Brain microvascular endothelial cell (primary cell): ENCODE results near the gene FAM50A.
A peak's percentile ranks its signal among the peaks of the same experiment; 100 is the strongest.

Experiments
- DNase-seq: peaks from one replicate; pipeline ENCODE4 v3.0.0-alpha.2; 2020
- H3K27ac ChIP-seq: fragments of 250-450 bp; sonication (Bioruptor Pico); 2 replicates; pipeline ENCODE4 v1.5.1; 2020; ENCODE audit warnings: mild to moderate bottlenecking, moderate library complexity
- H3K27me3 ChIP-seq: fragments of 250-450 bp; sonication (Bioruptor Pico); replicated peaks from 2 replicates; pipeline ENCODE4 v1.5.1; 2020; ENCODE audit warnings: mild to moderate bottlenecking
- H3K36me3 ChIP-seq: fragments of 250-450 bp; sonication (Bioruptor Pico); replicated peaks from 2 replicates; pipeline ENCODE4 v1.5.1; 2020; ENCODE audit warnings: mild to moderate bottlenecking
- H3K4me3 ChIP-seq: 2 replicates; pipeline ENCODE4 v1.5.1; 2011; ENCODE audit warnings: low read depth, mild to moderate bottlenecking, control low read depth, low read length, moderate library complexity
- in situ Hi-C: cut with HindIII; loops from 2 replicates; pipeline ENCODE4 v1.10.0; 2017; ENCODE audit warnings: low sequenced_read_pairs, low pct_ligation_motif_present
- TF ChIP-seq, protein P1 (sequence below): IDR thresholded peaks from 2 replicates; pipeline ENCODE4 v1.5.1; 2011; ENCODE audit warnings: low read depth, mild to moderate bottlenecking, moderate library complexity, low read length, control low read depth, inconsistent platforms; ENCODE audit errors: missing control alignments

Gene FAM50A

DNA sequence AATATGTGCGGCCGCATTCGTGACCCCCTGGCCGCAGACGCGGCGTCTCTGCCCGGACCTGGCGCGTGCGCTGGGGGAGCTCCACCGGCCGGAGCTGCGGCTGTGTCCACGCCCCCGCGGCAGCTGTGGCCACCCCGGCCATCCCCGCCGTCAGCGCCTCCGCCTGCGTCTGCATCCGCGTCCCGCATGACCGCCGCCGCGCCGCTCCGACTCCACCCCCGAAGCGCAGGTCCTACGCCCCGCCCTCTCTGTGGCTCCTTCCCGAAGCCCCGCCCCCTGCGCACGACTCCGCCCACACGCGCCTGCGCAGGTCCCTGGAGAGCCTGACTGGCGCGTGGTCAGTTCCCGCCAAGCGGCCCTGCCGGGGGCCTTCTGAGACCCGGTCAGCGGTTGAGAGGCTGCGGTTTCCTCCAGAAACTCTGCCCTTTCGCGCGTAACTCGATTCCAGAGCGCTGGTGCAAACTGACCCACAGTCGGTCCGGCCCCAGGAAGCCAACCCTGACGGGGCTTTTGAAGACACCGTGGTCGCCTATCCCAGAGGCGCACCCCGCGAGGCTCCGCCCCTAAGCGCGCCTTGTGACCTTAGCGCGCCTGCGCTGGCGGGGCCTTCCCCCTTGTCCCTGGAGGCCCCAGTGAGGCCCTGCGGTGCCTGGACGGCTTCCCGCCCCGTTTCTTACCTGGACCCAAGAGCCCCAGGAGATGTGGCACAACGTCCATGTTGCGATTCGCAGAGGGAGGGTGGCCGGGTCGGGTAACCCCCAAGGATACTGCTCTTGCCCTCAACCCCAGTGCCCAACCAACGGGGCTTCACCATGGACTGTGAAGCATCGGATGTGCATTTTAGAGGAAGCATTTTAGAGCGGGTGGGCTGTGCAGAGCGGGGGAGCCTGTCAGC is 35.0 kb downstream of the FAM50A start, which contains the start of gene LAGE3:
LAGE3 (minus strand) TSS at position 554 of the 895 bp plus-strand sequence; CDS start at position 188, 366 bp downstream.
- peak; percentile 79 for DNase-seq
- in situ Hi-C loops = no loop called here
- no peaks in the 10 kb centered on the region for H3K36me3 ChIP-seq
- H3K27ac ChIP-seq = peak within 1 kb of the TSS; percentile 34
- TF ChIP-seq, protein P1, sequence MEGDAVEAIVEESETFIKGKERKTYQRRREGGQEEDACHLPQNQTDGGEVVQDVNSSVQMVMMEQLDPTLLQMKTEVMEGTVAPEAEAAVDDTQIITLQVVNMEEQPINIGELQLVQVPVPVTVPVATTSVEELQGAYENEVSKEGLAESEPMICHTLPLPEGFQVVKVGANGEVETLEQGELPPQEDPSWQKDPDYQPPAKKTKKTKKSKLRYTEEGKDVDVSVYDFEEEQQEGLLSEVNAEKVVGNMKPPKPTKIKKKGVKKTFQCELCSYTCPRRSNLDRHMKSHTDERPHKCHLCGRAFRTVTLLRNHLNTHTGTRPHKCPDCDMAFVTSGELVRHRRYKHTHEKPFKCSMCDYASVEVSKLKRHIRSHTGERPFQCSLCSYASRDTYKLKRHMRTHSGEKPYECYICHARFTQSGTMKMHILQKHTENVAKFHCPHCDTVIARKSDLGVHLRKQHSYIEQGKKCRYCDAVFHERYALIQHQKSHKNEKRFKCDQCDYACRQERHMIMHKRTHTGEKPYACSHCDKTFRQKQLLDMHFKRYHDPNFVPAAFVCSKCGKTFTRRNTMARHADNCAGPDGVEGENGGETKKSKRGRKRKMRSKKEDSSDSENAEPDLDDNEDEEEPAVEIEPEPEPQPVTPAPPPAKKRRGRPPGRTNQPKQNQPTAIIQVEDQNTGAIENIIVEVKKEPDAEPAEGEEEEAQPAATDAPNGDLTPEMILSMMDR = no peak
- H3K27me3 ChIP-seq = no peaks in the 10 kb centered on the region
- peak within 1 kb of the TSS; percentile 51 for H3K4me3 ChIP-seq

DNA sequence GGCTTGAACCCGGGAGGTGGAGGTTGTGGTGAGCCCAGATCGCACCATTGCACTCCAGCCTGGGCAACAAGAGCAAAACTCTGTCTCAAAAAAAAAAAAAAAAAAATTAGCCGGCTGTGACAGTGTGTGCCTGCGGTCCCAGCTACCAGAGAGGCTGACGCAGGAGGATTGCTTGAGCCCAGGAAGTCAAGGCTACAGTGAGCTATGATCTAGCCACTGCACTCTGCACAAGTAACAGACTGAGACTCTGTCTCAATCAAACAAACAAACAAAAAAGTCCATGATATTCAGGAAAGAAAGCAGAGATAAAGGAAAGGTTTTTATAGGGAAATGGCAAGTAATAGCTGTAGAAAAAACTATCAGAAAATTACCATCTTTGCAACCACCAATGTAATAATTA is 37.3 kb downstream of the FAM50A start:
- in situ Hi-C loops = no loop called here
- no peaks in the 10 kb centered on the region for H3K27me3 ChIP-seq
- no peaks in the 10 kb centered on the region for H3K36me3 ChIP-seq
- no peak overlapping the region for H3K4me3 ChIP-seq
- TF ChIP-seq, protein P1 = no peak
- no peak overlapping the region for H3K27ac ChIP-seq
- DNase-seq = no peak

DNA sequence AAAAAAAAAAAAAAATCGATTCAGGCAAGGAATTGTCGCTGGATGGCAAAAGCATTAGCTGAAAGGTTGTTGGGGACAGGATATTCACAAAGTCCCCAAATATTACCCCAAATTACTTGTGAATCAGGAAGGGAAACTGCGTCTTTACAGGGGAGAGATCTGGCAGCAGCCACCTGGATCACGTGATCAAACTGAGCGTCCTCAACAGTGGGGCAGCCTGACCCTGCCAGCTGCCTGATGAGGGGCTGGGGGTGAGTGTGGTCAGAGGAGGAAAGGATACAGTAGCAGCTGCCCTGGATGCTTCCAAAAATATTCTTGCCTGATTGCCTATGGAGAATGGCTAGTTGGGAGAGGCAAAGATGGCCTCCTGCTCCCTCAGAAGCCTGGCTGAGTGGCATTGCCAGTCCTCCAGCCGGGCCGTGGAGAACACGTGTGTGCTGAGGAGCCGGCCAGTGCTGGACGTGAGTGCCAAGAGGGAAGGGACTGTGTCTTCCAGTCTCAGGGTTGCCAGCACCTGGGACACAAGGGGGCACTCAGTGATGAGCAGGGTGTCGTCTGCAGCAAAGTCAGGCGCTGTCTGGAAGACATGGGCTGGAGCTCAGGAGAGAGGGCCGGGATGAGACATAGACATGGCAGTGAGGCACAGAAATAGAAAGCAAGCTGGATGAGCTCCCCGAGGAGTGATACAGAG is 38.1 kb downstream of the FAM50A start:
- Histone ChIP-seq H3K4me3 (no peak overlapping the region), H3K36me3 (no peaks in the 10 kb centered on the region), H3K27me3 (no peaks in the 10 kb centered on the region), H3K27ac (no peak overlapping the region)
- TF ChIP-seq, protein P1 = no peak
- DNase-seq = no peak
- in situ Hi-C loops = no loop called here

DNA sequence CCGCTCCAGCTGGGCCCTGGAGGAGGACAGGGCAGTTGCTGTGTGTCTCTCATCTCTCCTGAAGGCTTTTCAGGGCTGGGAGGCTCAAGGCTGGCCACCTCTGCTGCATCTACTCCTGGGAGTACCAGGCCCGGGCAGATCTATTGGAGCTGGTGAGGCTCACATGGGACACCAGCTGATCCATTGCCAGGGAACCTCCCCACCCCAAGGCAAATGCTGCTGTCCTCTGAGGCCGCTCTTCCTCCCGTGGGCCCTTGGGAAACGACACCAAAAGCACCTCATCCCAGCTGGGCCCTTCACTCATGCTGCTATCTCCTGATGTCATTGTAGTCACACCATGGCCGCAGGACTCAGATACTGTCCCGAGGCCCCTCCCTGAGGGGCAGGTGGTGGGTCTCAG is 38.8 kb downstream of the FAM50A start:
- Histone ChIP-seq H3K27me3 (no peaks in the 10 kb centered on the region), H3K4me3 (no peak overlapping the region), H3K27ac (no peak overlapping the region), H3K36me3 (no peaks in the 10 kb centered on the region)
- TF ChIP-seq, protein P1 = no peak
- no peak for DNase-seq
- in situ Hi-C loops = no loop called here

DNA sequence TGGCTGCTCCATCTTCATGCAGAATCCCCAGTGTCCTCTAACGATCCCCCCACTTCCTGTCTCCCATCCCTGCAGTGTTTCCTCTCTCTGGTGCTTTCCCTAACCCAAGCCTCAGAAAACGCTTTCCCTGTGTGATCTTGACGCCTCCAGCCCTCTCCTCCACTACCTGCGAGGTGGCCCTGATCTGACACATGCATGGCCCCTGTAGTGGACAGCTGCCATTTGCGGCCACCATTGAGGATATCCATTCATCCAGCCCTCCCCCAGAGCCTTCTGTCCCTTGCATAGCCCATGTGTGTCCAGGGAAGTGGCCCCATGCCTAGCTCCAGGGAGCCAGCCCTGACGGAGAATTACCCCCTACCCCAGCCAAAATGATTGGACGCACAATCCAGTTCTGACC is 39.4 kb downstream of the FAM50A start:
- in situ Hi-C loops = no loop called here
- H3K27me3 ChIP-seq = no peaks in the 10 kb centered on the region
- no peaks in the 10 kb centered on the region for H3K36me3 ChIP-seq
- no peak overlapping the region for H3K27ac ChIP-seq
- no peak for DNase-seq
- TF ChIP-seq, protein P1 = no peak
- H3K4me3 ChIP-seq = no peak overlapping the region
